B cell (primary cell): ENCODE measurements around the gene MEGF11. TPM values are rescaled to one million over a fixed set of nuclear protein-coding genes. Genes with fewer than 3 reads are reported as not detected.

Source experiments
- ATAC-seq: fragments of 200-7000 bp; cut with Tn5 transposase; one replicate; pipeline ENCODE4 v1.10.0; 2021; ENCODE audit warnings: low read depth, mild to moderate bottlenecking, moderate number of reproducible peaks, moderate library complexity
- CTCF ChIA-PET: fragments of 350-600 bp; sonication (Branson Sonifier 250); formaldehyde crosslinking; loops from one replicate; lab custom pipeline; 2021; ENCODE audit warnings: antibody characterized with exemption, inconsistent platforms; lab: Charles Lee
- POLR2A ChIA-PET: fragments of 350-600 bp; sonication (Branson Sonifier 250); formaldehyde crosslinking; loops from one replicate; lab custom pipeline; 2021; ENCODE audit warnings: antibody characterized with exemption; lab: Charles Lee
- DNase-seq: peaks from one replicate; pipeline ENCODE4 v3.0.0; 2013
- H2AFZ ChIP-seq: 2 replicates; pipeline ENCODE4 v1.6.1; 2012; ENCODE audit warnings: mild to moderate bottlenecking, low read depth, low read length; ENCODE audit not compliant: insufficient read depth, poor library complexity, severe bottlenecking
- H3K27ac ChIP-seq, 2 donors: 1 replicate in 1 of 2; 2 replicates in 1 of 2; pipeline ENCODE4 v1.5.1; 2012 to 2013; ENCODE audit warnings: low read length in 2 of 2, mild to moderate bottlenecking in 2 of 2, moderate library complexity in 1 of 2
- H3K27me3 ChIP-seq, 4 experiments: fragments of 200-600 bp in 1 of 4; sonication (generic) in 1 of 4; replicated peaks in 1 of 4; 1 replicate in 2 of 4; 2 replicates in 2 of 4; pipeline versions ENCODE4 v1.6.1 to v1.7.0; 2013 to 2016; ENCODE audit warnings: low read length in 3 of 4, mild to moderate bottlenecking in 2 of 4, mixed read lengths in 1 of 4, moderate library complexity in 1 of 4; ENCODE audit not compliant: insufficient read depth in 4 of 4, control insufficient read depth in 3 of 4; ENCODE audit errors: control extremely low read depth in 1 of 4
- H3K36me3 ChIP-seq, 2 experiments: replicated peaks in 1 of 2; 1 replicate in 1 of 2; 2 replicates in 1 of 2; pipeline versions ENCODE4 v1.6.1 to v1.7.1; 2013; ENCODE audit warnings: low read length in 1 of 2; ENCODE audit not compliant: insufficient read depth in 2 of 2, control insufficient read depth in 1 of 2; ENCODE audit errors: control extremely low read depth in 1 of 2, extremely low read depth in 1 of 2
- H3K4me1 ChIP-seq, 2 donors: fragments of 200-600 bp in 1 of 2; sonication (generic) in 1 of 2; 1 replicate in 1 of 2; 2 replicates in 1 of 2; pipeline versions ENCODE4 v1.5.1 to v1.6.1; 2013 to 2017; ENCODE audit warnings: low read length in 2 of 2; ENCODE audit not compliant: control insufficient read depth in 2 of 2, insufficient read depth in 2 of 2
- H3K4me2 ChIP-seq: replicated peaks from 2 replicates; pipeline ENCODE3; 2012; ENCODE audit warnings: mild to moderate bottlenecking, low read depth, low read length; ENCODE audit not compliant: poor library complexity, severe bottlenecking
- H3K4me3 ChIP-seq, 5 experiments: fragments of 200-600 bp in 1 of 5; sonication (generic) in 1 of 5; 1 replicate in 3 of 5; 2 replicates in 2 of 5; pipeline versions ENCODE4 v1.5.1 to v1.7.0; 2011 to 2016; ENCODE audit warnings: low read length in 4 of 5, mild to moderate bottlenecking in 4 of 5, low read depth in 2 of 5, control low read depth in 1 of 5, moderate library complexity in 1 of 5; ENCODE audit not compliant: insufficient read depth in 1 of 5; ENCODE audit errors: control extremely low read depth in 1 of 5, extremely low read depth in 1 of 5
- H3K79me2 ChIP-seq: fragments of 200-600 bp; sonication (generic); one replicate; pipeline ENCODE4 v1.6.0; 2016; ENCODE audit warnings: low read length; ENCODE audit not compliant: control insufficient read depth, insufficient read depth
- H3K9ac ChIP-seq: fragments of 200-600 bp; sonication (generic); 2 replicates; pipeline ENCODE4 v1.6.1; 2017; ENCODE audit warnings: mild to moderate bottlenecking, low read length, moderate library complexity
- H3K9me3 ChIP-seq, 3 donors: one replicate each; pipeline versions ENCODE4 v1.6.1 to v1.7.1; 2013; ENCODE audit warnings: low read length in 2 of 3; ENCODE audit not compliant: control insufficient read depth in 2 of 3, insufficient read depth in 1 of 3; ENCODE audit errors: control extremely low read depth in 1 of 3
- H4K20me1 ChIP-seq: 2 replicates; pipeline ENCODE4 v1.6.0; 2012; ENCODE audit warnings: mild to moderate bottlenecking, low read length; ENCODE audit not compliant: insufficient read depth, control insufficient read depth, poor library complexity, severe bottlenecking
- H3K27ac Mint-ChIP-seq: one replicate; pipeline ENCODE4 v1.8.0; 2021; ENCODE audit warnings: mixed read lengths
- H3K27me3 Mint-ChIP-seq: one replicate; pipeline ENCODE4 v1.8.0; 2021; ENCODE audit warnings: mixed read lengths
- H3K4me1 Mint-ChIP-seq: one replicate; pipeline ENCODE4 v1.8.0; 2021; ENCODE audit warnings: mixed read lengths
- H3K4me3 Mint-ChIP-seq: one replicate; pipeline ENCODE4 v1.8.0; 2021; ENCODE audit warnings: mixed read lengths
- H3K9me3 Mint-ChIP-seq: one replicate; pipeline ENCODE4 v1.8.0; 2022; ENCODE audit warnings: mixed read lengths; ENCODE audit not compliant: insufficient read depth
- EZH2 ChIP-seq: IDR thresholded peaks from 2 replicates; pipeline ENCODE4 v1.6.1; 2012; ENCODE audit warnings: borderline replicate concordance, low read depth, mild to moderate bottlenecking, moderate library complexity, low read length; ENCODE audit not compliant: insufficient read depth, poor library complexity, severe bottlenecking
- WGBS: methylation state at CpG from one replicate; pipeline ENCODE4 v1.1.5; 2013; ENCODE audit warnings: missing lambda C conversion rate; ENCODE audit not compliant: insufficient coverage; 5-methylcytosine and 5-hydroxymethylcytosine counted together
- intact Hi-C: fragments of 100-400 bp; cut with micrococcal nuclease; formaldehyde crosslinking; loops from one replicate; pipeline ENCODE4 v1.10.0; 2022
- polyA plus RNA-seq: library from polyadenylated mRNA; depleted of rRNA; stranded (reverse); fragments of >200 nt; gene quantifications from 2 replicates; pipeline ENCODE4 v1.2.3, GENCODE V29; 2012
- total RNA-seq, 2 donors: library from RNA; stranded (reverse); fragments of 120-200 nt in 1 of 2; gene quantifications; 1 replicate in 1 of 2; 2 replicates in 1 of 2; pipeline versions ENCODE4 v1.2.3 to v1.2.4, GENCODE V29; 2013 to 2022
- TF ChIP-seq, protein P1 (sequence below): fragments of 200-600 bp; IDR thresholded peaks from one replicate; pipeline ENCODE4 v1.8.0; 2022; ENCODE audit warnings: antibody characterized with exemption, mild to moderate bottlenecking

Gene MEGF11
- total and polyA plus RNA-seq, 2 donors (not counting 1 experiment from before 2014, with no cell fraction given), result 0.04 to 0.34 TPM

DNA sequence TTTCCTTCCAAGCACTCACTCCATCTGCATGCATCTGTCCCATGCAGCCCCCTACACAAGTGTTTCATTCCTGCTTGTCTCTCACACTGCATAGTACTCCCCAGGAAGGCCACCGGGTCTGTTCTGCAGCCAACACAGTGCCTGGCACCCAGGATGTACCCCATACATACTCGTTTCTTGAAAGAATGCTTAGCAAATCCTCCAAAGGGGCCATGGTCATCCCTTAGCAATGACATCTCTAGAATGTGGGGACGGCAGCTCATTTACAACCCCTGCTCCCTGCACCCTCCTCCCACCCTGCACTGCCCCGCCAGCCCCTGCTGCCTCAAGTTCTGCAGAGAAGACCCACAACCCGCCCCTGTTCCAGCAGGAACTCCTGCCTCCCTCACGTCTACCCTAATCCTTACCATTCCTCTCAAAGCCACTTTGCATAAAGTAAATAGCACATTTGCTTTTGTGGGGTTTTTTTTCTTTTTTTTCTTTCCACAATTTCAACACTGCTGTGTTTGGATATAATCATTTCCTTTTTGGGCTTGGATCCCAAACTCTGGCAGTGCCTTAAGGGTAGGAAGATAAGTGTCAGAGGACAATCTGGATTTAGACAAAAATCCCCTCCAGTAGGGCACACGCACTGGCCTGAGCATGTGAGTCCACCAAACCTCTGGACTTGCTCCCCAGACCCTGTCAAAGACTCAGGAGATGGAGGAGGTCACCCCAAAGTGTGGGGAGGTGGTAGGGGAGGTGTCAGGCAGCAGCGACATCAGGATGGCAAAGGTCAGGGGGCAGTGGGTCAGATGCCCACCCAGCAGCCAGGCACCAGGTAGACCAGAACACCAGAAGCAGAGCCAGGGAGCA lies 68.4 kb downstream of the MEGF11 start:
- no peaks in the 10 kb centered on the region for H3K4me1 ChIP-seq
- Mint-ChIP-seq H3K4me3 (no peak overlapping the region), H3K27me3 (peaks cover 52% of the 10 kb centered on the region), H3K27ac (no peak overlapping the region), H3K4me1 (no peaks in the 10 kb centered on the region), H3K9me3 (no peaks in the 10 kb centered on the region)
- POLR2A ChIA-PET, result no interaction called here
- no peaks in the 10 kb centered on the region for H3K9me3 ChIP-seq
- H4K20me1 ChIP-seq, result no peaks in the 10 kb centered on the region
- WGBS, result 49% methylated on average over 4 of the region's 8 CpGs
- no peak overlapping the region for H3K9ac ChIP-seq
- H3K27ac ChIP-seq, result no peak overlapping the region
- CTCF ChIA-PET, result no interaction called here
- no peak overlapping the region for H3K4me2 ChIP-seq
- no peaks in the 10 kb centered on the region for H3K79me2 ChIP-seq
- H3K27me3 ChIP-seq, result peaks cover 0 to 12% (median 4%) of the 10 kb centered on the region in 4 experiments
- no peak overlapping the region for H2AFZ ChIP-seq
- H3K36me3 ChIP-seq, result no peaks in the 10 kb centered on the region
- intact Hi-C loops, result no loop called here
- ATAC-seq (no peak), DNase-seq (no peak)
- H3K4me3 ChIP-seq, result no peak overlapping the region
- TF ChIP-seq, protein P1, sequence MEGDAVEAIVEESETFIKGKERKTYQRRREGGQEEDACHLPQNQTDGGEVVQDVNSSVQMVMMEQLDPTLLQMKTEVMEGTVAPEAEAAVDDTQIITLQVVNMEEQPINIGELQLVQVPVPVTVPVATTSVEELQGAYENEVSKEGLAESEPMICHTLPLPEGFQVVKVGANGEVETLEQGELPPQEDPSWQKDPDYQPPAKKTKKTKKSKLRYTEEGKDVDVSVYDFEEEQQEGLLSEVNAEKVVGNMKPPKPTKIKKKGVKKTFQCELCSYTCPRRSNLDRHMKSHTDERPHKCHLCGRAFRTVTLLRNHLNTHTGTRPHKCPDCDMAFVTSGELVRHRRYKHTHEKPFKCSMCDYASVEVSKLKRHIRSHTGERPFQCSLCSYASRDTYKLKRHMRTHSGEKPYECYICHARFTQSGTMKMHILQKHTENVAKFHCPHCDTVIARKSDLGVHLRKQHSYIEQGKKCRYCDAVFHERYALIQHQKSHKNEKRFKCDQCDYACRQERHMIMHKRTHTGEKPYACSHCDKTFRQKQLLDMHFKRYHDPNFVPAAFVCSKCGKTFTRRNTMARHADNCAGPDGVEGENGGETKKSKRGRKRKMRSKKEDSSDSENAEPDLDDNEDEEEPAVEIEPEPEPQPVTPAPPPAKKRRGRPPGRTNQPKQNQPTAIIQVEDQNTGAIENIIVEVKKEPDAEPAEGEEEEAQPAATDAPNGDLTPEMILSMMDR, result no peak
- no peak for TF ChIP-seq EZH2

DNA sequence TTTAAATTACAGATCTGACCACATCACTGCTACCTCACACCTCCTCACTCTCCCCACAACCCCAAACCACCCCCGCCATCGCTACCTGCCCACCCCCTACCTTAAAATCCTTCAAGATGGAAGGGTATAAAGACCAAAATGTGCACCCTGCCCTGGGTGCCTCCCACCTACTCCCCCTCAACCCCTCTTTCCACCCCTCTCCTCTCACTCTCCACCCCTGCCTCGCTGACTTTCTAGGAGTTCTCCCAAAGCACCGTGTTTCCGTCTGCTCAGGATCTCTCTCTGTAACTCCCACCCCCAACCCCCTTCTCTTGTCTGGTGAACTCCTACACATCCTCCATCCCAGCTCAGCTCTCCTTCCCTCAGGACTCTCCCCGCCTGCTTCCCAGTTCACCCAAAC lies 69.1 kb downstream of the MEGF11 start:
- no peak for TF ChIP-seq EZH2
- TF ChIP-seq, protein P1, result no peak
- ChIA-PET POLR2A (no interaction called here), CTCF (no interaction called here)
- Histone ChIP-seq H3K27me3 (peaks cover 0 to 12% (median 4%) of the 10 kb centered on the region in 4 experiments), H3K9ac (no peak overlapping the region), H3K9me3 (no peaks in the 10 kb centered on the region), H3K79me2 (no peaks in the 10 kb centered on the region), H4K20me1 (no peaks in the 10 kb centered on the region), H2AFZ (no peak overlapping the region), H3K4me3 (no peak overlapping the region), H3K4me2 (no peak overlapping the region), H3K36me3 (no peaks in the 10 kb centered on the region), H3K4me1 (no peaks in the 10 kb centered on the region), H3K27ac (no peak overlapping the region)
- WGBS, result 54% methylated on average over 5 of the region's 6 CpGs
- Mint-ChIP-seq H3K27ac (no peak overlapping the region), H3K9me3 (no peaks in the 10 kb centered on the region), H3K4me1 (no peaks in the 10 kb centered on the region), H3K27me3 (peaks cover 55% of the 10 kb centered on the region), H3K4me3 (no peak overlapping the region)
- intact Hi-C loops, result no loop called here
- ATAC-seq, result no peak
- no peak for DNase-seq
